NCI-H460 (cell line): ENCODE results near the gene ZNF8. TPM values are rescaled to one million over a fixed set of nuclear protein-coding genes. Genes with fewer than 3 reads are reported as not detected.
"Not testable (repeated sequence)": the region's sequence is repeated elsewhere in the genome, so short reads cannot be mapped to it uniquely, and the experiment has no call there.

Source experiments
- DNase-seq: peaks from one replicate; pipeline ENCODE4 v3.0.0-alpha.2; 2016; ENCODE audit warnings: low read depth; ENCODE audit errors: extremely low read depth
- small RNA-seq, 2 experiments: library from RNA; depleted of rRNA; stranded (forward); fragments of <200 nt; gene quantifications; one replicate each; pipeline ENCODE3, GENCODE V24; 2014
- total RNA-seq: library from RNA; depleted of rRNA; stranded (reverse); fragments of >200 nt; shearing (Covaris generic); gene quantifications from 2 replicates; pipeline ENCODE4 v1.2.3, GENCODE V29; 2014; rRNA removed

ZNF8 gene
- total RNA-seq, 1 experiment from 2014 or later = 6.7 TPM

DNA sequence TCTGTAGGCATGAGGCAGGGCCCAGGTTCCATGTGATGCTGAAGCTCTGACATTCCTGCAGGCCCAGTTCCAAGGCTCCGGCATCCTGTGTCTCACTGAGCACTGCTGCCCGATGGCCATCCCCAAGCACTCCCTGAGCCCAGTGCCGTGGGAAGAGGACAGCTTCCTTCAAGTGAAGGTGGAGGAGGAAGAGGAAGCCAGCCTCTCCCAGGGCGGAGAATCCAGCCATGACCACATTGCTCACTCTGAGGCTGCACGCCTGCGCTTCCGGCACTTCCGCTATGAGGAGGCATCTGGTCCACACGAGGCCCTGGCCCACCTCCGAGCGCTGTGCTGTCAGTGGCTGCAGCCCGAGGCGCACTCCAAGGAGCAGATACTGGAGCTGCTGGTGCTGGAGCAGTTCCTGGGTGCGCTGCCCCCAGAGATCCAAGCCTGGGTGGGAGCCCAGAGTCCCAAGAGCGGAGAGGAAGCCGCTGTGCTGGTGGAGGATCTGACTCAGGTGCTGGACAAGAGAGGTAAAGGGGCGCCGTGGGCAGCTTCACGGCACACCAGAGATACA is 56.0 kb downstream of the ZNF8 start:
- no peak for DNase-seq

DNA sequence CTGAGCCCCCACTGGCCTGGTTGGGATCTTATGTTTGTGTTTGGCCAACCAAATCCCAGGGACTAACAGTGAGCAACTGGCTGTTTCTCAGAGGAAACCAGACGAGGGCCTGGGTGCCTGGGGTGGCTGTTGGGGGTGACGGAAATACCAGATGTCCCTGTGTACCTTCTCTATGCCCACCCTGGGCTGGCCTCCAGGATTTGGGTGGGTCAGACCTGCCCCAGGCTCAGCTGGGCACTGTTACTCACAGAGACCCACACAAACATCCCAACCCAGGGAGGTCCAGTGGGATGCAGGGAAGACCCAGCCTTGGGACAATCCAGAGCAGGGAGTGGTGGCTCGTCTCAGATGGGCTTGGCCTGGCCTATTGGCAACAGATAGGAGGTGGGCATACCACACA is 56.9 kb downstream of the ZNF8 start:
- no peak for DNase-seq

DNA sequence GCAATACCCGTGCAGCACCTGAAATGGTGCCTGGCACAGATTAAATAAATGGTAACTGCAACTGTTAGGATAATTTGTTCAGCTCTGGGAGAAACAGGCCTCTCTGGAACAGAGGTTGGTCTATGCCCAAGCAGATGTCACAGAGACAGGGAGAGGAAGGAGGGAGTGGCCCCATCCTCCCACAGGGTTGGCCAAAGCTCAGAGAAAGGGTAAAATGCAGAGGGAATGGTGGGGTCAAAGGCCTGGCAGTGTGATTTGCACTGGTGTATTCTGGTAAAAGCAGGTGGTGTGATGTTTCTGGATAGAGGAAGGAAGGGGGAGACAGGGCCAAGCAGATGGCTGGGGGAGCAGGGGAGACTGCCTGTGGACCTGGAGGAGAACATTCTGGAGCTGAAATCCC is 57.5 kb downstream of the ZNF8 start:
- DNase-seq = no peak

DNA sequence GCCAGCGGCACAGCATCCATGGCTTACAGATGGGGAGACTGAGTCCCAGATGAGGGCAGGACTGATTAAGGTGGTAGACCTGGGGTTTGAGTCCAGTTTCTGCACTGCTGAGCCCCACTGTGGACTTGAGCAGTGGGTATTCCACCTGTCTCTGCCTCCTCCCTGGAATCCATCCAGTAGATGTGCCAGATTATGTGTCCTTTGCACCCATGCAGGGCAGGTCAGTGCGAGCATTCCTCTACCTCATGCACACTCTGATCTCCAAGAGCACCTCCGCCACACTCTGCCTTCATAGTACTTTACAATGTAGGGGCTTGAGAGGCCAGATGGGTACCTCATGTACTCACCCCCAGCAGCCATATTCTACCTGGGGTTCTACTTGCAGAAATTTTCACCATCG is 58.1 kb downstream of the ZNF8 start:
- DNase-seq = no peak

DNA sequence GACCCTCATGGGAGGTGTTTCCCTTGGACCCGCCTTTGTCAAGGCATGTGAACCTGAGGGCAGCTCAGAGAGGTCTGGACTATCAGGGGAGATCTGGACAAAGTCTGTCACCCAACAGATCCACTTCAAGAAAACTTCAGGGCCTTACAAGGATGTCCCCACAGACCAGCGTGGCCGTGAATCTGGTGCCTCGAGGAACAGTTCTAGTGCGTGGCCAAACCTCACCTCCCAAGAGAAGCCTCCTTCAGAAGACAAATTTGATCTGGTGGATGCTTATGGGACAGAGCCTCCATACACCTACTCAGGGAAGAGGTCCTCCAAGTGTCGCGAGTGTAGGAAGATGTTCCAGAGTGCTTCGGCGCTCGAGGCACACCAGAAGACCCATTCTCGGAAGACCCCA is 59.6 kb downstream of the ZNF8 start:
- no peak for DNase-seq

DNA sequence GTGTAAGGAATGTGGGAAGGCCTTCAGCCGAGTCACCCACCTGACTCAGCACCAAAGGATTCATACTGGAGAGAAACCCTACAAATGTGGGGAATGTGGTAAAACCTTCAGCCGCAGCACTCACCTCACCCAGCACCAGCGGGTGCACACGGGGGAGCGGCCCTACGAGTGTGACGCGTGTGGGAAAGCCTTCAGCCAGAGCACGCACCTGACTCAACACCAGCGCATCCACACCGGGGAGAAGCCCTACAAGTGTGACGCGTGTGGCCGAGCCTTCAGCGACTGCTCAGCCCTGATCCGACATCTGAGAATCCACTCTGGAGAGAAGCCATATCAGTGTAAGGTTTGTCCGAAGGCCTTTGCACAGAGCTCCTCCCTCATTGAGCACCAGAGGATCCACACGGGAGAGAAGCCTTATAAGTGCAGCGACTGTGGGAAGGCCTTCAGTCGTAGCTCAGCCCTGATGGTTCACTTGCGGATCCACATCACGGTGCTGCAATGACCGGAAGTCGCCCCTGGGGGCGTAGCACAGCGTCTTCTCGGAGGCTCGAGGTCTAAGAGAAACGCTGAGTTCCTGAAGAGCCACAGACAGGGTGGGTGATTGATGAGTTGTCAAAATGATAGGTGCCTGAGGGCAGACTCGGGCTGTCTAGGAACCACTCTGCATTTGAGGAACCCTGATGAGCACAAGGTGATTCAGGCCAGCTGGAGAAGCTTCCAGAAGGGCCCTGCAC is 60.2 kb downstream of the ZNF8 start:
- DNase-seq = no peak

DNA sequence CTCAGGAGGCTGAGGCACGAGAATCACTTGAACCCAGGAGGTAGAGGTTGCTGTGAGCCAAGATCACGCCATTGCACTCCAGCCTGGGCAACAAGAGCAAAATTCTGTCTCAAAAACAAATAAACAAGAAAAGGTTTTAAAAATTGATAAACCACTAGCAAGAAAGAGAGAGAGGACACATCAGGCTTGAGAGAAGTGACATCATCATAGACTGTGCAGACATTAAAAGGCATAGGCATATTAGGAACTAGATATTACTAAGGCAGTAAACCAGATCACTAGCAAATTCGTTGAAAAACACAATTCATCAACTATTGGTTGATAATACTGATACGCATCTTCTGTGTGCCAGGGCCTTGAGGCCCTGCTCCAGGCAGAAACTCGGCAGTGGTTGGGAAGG is 66.8 kb downstream of the ZNF8 start:
- DNase-seq = no peak

DNA sequence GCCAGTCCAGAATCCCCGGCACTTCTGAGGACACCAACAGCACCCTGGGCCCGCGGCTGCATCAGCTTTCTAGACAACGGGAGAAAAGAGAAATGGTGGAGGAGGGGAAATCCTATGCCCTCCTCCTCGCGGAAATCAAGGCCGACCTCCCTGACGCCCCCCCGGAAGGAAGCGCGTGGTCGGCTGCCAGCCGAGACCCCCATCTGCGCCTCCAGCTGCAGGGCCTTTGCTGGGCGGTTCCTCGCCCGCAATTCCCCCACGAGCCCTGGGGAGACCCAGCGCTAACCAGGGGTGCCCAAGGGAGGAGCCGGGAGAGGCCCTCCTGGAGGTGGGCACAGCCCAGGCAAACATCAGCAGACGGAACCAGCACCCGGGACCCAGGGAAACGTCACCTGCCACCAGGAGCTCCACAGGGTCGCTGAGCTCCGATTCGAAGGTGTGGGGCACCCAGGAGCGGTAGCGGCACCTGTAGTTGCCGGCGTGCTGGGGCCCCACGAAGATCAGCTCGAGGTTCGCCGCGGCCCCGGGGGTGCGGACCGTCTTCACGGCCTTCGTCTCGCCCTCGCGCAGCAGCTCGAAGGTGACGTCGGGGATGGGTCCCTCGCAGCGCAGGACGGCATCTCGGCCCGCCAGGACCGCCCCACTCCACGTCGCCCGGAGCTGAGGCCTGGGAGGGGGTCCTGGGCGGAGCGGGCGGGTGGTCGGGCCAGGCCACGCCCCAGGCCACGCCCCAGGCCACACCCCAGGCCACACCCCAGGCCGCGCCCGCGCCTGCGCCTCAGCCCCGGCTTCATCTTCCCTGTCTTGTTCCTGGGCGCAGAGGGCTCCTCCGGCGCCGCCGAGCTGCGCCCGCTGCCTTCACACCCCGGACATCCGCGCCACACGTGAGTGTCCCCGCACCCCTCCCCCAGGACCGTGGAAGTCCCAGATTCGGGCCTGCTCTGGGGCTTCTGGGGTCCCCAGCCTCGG is 68.5 kb downstream of the ZNF8 start:
- peak; percentile 39 for DNase-seq

DNA sequence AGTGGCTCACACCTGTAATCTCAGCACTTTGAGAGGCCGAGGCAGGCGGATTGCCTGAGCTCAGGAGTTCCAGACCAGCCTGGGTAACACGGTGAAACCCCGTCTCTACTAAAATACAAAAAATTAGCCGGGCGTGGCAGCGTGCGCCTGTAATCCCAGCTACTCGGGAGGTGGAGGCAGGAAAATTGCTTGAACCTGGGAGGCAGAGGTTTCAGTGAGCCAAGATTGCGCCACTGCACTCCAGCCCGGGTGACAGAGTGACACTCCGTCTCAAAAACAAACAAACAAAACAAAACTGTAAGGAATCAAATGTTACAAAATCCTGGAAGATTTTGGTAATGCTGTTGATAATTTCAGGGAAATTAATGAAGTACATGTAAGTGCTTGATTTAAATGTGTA is 69.3 kb downstream of the ZNF8 start:
- not testable (repeated sequence) for DNase-seq

DNA sequence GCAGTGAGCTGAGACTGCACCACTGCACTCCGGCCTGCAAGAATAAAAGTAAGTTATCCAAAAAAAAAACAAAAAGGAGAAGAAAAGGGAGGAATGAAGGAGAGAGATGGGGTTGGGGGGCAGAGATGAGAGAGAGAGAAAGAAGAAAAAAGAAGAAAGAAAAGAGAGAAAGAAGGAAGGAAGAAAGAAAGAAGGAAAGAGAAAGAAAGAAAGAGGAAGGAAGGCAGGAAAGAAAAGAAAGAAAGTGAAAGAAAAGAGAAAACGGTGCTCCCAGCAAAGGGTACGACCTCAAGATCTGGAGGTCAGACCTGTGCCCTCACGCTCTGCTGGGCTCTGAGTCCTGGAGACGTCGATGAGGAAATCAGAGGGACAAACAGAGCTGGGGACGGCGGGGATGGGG is 70.8 kb downstream of the ZNF8 start:
- DNase-seq = no peak

DNA sequence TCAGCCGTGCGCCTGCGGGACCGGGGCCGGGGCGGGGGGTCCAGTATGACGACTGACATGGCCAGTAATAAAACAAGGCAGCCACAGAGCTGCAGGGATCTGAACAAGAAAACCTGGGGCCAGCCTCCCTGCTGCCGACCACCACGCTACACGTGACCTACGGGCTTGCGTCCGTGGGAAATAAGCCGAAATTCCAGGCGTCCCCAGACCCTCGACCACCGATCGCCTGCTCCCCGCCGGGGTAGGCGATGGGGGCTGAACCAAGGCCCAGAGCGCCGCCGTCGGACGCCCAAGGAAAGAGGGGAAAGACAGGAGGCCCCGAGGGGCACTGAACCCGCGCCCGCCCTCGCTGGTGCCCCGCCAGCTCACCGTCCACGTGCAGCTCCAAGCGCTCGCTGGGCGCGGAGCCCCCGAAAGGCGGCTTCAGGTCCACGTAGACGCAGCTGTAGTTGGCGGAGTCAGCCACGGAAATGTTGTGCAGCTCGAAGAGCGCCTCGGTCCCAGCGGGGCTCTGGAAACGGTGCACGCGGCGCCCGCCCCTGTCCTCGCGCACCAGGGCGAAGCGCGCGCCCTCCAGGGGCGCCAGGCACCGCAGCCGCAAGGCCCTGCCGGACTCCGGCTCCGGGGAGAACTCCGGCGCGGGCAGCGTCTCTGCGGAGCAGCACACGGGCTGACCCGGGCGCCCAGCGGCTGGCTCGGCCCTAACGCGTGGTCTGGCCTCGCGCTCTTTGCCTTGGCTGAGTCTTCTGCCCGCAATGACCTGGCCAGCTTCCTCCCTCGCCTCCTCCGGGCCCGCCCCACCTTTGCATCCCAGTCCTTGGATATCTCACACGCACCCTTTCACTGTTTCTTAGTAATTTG is 71.5 kb downstream of the ZNF8 start:
- no peak for DNase-seq

DNA sequence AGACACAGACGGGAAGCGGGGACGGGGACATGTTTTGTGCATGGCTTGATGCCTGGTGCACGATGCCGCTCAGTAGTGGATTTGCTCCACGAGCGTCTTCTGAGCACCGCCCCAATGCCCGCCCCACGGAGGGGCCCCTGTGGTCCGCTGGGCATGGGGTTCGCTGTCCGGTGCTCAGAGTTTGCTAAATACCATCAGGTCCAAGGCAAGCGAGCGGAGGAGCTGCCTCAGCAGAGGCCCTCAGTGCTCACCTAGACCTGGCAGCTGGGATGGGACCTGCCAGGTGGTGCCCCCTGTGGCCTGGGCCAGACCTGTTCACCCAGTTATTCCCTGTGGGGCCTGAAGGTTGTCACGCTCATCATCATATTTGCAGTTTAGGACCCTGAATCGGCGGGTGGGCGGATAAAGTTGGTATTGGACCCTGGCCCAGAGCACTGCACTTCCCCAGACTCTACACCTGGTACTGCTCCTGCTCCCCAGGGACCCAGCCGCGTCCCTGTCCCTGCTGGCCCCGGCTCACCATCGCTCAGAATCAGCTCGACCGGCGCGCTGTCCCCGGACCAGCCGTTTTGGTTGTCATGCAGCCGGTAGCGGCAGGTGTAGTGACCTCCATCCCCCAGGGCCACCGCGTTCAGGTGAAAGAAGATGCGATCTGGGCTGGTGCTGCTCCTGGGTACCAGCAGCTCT is 72.3 kb downstream of the ZNF8 start:
- no peak for DNase-seq

DNA sequence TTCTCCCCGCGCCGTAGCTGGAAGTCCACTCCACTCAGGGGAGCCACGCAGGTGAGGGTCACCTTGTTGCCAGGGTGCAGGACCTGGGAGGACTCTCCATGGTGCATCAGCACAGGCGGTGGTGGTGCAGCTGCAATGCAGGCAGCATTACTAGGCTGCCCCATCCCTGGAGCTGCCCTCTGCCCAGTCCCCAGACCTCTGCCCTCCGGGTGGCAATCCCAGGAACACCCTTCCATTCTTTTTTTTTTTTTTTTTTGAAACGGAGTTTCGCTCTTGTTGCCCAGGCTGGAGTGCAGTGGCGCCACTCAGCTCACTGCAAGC is 72.8 kb downstream of the ZNF8 start:
- DNase-seq = no peak

DNA sequence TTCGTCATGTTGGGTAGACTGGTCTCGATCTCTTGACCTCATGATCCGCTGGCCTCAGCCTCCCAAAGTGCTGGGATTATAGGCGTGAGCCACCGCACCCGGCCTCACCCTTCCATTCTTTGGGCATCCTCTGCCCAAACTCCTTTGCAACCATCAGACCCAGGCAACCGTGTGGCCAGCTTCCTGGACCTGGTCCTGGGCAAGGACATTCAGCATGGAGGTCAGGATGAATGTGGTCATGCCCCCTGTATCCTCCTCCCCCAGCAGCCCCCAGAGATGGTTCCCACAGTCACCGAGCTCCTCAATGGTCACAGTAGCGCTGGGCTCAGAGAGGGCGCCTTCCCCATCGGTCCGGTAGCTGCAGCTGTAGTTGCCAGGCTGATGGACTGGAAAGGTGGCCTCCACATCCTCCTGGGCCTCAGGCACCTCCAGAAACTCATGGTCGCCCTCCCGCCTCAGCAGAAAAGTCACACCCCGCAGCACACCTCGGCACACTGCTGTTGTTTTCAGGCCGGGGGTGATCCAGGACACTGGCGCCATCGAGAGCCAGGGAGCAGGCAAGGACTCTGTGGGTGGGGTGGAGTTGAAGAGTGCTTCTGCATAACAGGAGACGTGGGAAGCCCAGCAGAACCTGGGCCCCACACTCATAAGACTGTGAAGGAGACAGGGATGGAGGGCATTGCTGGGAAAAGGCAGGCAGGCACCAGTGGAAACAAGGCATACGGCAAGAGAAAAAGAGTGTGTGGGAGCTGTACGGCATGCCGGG is 73.4 kb downstream of the ZNF8 start:
- no peak for DNase-seq

Small RNAs within 50 kb of the gene (small RNA-seq; reads per million reads assigned to genes)
- gene MIR6806 = 0 to 0.18 reads per million in 2 experiments

Other genes with a start within 250 kb of the ZNF8 start
- not detected in 2 replicates for gene ZSCAN1, start 244.9 kb upstream of the ZNF8 start, total RNA-seq
- gene ZNF135, start 219.7 kb upstream of the ZNF8 start, total RNA-seq = 0.52 and 0.87 TPM in 2 replicates
- gene ZSCAN18, start 180.7 kb upstream of the ZNF8 start, total RNA-seq = 20.1 and 20.7 TPM in 2 replicates
- 10.9 and 11.3 TPM in 2 replicates for gene ZNF329, start 128.2 kb upstream of the ZNF8 start, total RNA-seq
- gene ZNF274, start 95.9 kb upstream of the ZNF8 start, total RNA-seq = 22.4 and 26.2 TPM in 2 replicates
- gene ZNF544, start 50.0 kb upstream of the ZNF8 start, total RNA-seq = 40.4 and 43.4 TPM in 2 replicates
- 42.4 and 43.2 TPM in 2 replicates for gene ERVK3-1, start 26.4 kb downstream of the ZNF8 start, total RNA-seq
- 2.4 and 2.5 TPM in 2 replicates for gene ZSCAN22, start 48.0 kb downstream of the ZNF8 start, total RNA-seq
- 4.1 and 9.1 TPM in 2 replicates for gene A1BG, start 74.5 kb downstream of the ZNF8 start, total RNA-seq
- gene ZNF497, start 83.8 kb downstream of the ZNF8 start, total RNA-seq = 2.1 TPM in 2 replicates
- gene ZNF837, start 102.1 kb downstream of the ZNF8 start, total RNA-seq = 0.30 and 0.78 TPM in 2 replicates
- gene RPS5, start 108.3 kb downstream of the ZNF8 start, total RNA-seq = 1,933 and 2,287 TPM in 2 replicates
- gene RNF225, start 116.7 kb downstream of the ZNF8 start, total RNA-seq = 0.26 TPM in 1 of 2 replicates, not detected in the other
- 14.7 and 15.7 TPM in 2 replicates for gene ZNF584, start 129.7 kb downstream of the ZNF8 start, total RNA-seq
- 2.1 and 2.4 TPM in 2 replicates for gene ZNF132, start 161.2 kb downstream of the ZNF8 start, total RNA-seq
- gene ZNF324B, start 172.7 kb downstream of the ZNF8 start, total RNA-seq = 2.8 and 3.0 TPM in 2 replicates
- 3.1 and 4.7 TPM in 2 replicates for gene ZNF324, start 188.1 kb downstream of the ZNF8 start, total RNA-seq
- 3.7 and 5.1 TPM in 2 replicates for gene ZNF446, start 197.4 kb downstream of the ZNF8 start, total RNA-seq
- 20.5 and 27.8 TPM in 2 replicates for gene SLC27A5, start 233.0 kb downstream of the ZNF8 start, total RNA-seq
- gene ZBTB45, start 240.9 kb downstream of the ZNF8 start, total RNA-seq = 3.8 and 4.9 TPM in 2 replicates